NCI-H1048 (cell line): ENCODE data around the gene ZNF579.

ENCODE experiments used
- DNase-seq: peaks from one replicate; lab custom pipeline; 2025; lab: John Stamatoyannopoulos, UW

ZNF579 gene

DNA sequence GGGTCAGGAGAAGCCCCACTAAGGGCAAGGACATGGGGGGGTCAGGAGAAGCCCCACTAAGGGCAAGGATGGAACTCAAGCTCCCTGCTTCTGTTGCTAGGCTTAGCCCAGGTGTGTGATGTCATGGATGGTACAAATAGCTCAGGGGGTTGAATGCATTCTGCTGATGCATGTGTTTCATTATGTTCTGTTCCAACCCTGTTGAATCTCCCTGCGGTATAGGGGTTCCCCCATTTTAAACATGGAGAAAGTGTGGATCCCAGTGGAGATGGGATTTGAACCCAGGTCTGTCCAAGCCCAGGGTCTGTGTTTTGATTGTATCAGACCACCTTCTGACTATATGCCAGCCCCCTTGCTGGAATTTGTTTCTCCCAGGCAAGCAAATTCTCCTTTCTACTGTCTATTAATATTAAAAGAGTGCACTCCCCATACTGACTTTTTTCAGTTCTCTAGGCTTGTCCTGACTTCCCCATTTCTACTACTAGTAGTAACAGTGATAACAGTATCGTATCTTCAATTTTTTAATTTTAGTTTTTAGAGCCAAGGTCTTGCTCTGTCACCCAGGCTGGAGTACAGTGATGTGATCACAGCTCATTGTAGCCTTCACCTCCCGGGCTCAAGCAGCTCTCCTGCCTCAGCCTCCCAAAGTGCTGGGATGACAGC lies 31.5 kb upstream of the ZNF579 start:
- no peak for DNase-seq

DNA sequence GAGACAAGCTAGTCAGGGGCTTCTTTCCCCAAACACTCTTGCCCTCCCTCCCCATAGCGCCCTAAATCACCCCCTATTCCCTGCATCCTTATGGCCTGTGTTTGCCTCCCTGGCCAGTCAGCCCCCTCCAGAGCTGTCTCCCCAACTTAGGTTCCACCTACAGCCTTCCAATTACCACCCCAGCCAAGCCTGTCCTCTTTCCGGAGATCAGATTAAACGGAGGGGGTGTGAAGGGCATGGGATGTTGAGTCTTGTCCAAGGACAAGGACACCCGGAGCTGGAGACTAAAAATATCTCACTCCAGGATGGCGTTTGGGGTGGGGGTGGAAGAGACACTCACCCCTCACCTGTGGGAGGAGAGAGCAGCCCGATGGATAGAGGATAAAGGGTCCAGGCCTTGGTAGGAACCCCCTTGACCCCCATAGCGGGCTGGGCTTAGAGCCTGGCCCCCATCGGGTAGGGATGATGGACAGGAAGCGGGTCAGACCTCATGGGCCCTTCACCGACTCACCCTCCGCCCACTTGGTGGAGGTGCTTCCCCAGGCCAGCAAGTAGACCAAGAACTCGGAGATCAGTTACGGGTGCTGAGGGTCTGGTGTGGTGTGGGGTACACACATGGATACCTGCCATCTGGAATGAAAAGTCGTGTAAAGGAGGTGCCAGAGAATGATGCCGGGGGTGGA lies 30.8 kb upstream of the ZNF579 start:
- DNase-seq: no peak

DNA sequence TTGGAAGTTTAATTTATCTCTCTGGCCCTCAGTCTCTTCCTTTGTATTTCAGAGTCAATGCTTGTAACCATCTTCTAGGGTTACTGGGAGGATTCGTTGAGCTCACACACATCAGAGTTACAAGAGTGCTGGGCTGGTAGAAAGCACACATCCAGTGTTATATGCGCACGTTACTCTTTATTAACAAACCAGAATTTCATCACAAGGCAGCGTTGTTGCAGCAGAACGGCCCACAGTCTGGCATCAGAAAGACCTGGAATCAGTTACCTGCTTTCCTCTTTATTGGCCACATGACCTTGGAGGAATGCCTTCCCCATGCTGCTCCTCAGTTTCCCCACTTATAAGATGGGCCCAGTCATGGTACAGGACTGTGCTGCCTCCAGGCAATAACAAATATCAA lies 28.7 kb upstream of the ZNF579 start:
- no peak for DNase-seq

DNA sequence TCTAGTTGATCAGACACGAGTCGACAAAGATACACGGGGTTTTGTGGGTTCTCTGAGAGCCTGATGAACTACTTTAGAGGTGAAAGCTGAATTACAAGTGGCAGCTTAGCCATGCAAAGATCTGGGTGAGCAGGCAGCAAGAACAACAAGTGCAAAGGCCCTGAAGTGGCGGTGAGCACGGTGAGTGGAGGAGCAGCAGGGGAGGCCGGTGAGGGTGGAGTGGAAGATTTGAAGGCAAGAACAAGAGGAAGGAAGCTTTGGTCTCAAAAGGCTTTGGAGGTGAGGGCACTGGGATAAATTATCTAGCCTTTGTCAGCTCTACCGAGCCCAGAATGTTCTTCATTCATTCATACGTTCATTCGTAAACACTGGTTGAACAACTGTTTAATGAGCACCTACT lies 26.2 kb upstream of the ZNF579 start:
- no peak for DNase-seq

DNA sequence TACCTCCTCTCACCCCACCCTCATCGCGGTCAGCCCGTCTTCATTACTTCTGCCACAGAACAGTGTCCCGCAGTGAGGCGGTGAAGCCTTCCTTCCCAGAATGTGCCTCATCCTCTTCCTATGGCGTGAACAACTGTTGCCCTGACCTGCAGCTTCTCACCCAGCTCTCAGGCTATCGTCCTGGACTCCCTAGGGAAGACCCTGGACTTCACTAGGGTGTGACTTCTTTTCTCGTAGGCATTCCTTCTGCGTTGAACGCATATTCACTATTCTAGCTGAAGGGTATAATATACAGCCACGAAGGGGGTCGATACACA lies 25.8 kb upstream of the ZNF579 start:
- no peak for DNase-seq

DNA sequence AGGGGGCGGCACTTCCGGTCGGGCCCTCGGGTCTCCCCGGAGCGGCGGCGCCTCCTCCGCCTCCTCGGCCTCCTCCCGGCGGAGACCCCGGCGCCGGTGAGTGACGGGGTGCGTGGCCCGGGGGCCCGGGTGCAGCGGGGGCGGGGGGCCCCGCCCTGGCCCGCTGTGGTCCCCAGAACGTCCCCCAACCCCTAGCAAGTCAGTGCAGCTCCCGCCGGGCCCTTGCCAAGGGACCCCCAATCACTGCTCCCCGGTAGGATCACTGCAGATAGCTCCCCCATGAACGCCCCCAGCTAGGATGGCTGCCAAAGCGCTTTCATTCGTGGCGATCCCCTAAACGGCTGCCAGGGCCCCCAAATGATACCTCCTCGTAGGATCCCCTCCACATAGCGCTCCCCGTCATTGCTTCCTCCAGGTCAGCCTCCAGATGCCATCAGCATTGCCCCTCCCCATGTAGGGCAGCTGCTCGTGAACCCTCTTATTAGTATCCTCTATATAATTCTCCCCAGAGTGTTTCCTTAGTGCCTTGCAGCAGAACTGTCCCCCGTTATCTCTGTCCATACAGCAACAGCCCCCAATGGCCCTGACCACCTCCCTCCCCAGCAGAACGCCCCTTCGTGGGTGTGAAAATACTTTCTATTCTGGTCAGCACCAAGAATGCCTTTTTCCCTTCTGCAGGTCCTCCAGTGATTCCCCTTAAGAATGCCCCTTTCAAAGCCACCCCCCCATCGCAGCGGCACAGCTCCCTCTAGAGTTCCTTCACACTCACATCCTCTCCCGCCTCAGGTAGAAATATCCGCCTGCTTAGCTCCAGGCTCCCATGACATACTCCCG lies 25.2 kb upstream of the ZNF579 start, which contains the start of gene ZNF865:
TSS of gene ZNF865 (plus strand) at position 11 of the 834 bp plus-strand sequence. CDS start 7,972 bp downstream, outside the sequence.
- DNase-seq: peak; percentile 46

DNA sequence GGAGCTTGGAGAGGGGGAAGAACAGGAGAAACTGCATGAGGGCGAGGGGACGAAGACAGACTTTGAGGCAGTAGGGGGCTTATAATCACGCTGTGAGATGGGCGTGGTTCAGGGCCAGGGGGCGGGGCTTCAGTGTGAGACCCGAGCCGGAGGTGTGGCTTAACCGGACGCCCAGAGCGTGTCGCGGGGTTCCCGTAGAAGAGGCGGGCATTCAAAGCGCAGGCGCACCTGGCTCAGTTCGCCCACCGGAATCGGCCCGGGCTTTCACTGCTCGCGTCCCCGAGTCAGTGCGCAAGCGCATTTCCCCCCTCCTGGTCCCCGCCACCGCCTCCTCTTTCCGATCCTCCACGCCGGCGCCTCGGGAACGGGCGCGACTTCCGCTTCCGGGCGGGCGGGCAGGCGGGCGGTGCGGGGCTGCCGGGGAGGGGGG lies 24.6 kb upstream of the ZNF579 start:
- peak; percentile 88 for DNase-seq

DNA sequence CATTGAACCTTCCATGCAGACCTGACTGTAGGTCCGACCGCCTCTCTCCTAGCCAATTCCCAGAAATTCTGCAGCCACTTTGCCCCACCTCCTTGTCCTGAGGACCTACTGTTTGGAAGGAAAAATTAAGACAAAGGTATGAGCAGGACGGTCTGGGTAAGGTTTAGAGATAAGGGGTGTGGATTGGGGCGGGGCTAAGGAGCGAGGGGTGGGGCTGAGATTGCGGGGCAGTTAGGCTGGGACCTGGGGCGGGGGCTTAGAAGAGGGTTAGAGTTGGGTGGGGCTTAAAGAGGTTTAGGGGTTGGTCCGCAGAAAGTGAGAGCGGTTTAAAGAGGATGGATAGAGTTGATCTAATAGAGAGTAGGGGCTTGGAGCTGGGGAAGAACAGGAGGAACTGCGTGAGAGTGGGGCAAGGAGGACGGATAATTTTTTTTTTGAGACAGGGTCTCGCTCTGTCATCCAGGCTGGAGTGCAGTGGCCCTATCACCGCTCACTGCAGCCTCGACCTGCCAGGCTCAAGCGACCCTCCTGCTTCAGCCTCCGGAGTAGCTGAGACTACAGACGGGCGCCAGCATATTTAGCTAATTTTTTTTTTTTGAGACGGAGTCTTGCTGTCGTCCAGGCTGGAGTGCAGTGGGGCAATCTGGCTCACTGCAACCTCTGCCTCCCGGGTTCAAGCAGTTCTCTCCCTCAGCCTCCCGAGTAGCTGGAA lies 23.1 kb upstream of the ZNF579 start:
- no peak for DNase-seq

DNA sequence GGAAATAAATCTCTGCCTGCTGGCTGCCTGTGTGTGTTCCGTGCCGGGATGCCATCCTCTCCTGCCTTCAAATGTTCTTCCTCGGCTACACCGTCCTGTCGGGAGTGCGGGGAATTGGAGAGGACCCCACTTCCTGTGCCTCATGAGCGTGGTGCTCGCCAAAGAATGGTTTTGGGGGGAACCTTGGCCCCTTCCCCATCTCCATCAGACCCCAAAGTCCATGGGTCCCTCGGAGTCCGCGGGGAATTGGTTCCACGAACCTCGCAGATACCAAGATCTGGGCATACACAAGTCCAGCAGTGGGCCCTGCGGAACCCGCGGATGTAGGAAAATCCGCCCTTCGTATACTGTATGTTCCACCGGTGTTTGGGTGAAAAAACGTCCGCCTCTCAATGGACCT lies 22.5 kb upstream of the ZNF579 start:
- no peak for DNase-seq

DNA sequence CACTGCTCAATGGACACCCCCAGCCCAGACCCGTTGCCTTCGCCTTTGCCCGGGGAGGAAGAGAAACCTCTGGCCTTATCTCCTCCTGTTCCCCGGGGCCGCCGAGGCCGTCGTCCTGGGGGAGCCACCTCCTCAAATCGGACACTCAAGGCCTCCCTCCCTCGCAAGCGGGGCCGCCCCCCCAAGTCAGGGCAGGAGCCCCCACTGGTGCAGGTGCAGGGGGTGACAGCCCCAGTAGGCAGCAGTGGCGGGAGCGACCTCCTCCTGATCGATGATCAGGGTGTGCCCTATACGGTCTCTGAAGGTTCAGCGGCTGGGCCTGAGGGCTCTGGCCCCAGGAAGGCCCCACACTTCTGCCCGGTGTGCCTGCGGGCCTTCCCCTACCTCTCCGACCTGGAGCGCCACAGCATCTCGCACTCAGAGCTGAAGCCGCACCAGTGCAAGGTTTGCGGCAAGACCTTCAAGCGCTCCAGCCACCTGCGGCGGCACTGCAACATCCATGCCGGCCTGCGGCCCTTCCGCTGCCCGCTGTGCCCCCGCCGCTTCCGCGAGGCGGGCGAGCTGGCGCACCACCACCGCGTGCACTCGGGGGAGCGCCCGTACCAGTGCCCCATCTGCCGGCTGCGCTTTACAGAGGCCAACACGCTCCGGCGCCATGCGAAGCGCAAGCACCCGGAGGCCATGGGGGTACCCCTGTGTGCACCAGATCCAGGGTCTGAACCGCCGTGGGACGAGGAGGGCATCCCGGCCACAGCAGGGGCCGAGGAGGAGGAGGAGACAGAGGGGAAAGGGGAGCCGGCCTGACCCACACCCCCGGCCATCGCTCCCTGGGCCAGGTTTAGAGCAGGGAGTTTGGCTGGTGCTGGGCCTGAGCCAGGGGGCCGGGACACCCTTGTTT lies 21.7 kb upstream of the ZNF579 start:
- no peak for DNase-seq

DNA sequence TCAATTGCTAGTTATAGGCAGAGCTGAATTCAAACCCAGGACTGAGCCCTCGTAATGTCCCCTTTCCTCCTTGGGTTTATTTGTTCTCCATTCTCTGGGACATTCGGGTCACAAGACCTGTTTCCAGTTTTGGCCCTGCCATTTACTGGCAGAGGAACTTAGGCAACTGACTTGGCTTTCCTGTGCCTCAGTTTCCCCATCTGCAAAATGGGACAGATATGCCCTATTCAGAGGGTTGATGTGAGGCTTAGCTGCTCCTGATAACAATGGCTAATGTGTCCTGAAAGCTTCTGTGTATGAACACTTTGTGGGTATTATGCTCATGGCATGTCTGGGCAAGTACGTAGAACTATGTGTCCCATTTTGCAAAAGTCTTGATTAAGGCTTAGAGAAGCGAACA lies 20.4 kb upstream of the ZNF579 start:
- DNase-seq: no peak

DNA sequence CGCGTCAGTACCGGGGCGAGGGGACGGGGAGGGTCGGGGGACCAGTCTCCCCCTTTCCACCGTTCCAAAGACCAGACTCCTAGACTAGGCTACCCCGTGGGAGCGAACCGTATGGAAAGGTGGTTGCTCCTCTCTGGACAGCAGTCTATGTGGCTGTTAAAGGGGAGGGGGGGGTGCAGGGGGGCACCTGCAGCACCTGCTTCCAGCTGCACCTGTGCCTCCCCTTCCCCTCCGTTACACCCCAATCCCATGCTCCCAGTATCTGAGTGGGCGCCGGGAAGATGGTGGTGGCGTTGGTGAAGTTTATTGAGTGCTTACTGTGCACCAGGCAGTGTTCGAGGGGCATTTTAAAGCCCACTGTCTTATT lies 20.0 kb upstream of the ZNF579 start:
- DNase-seq: no peak

DNA sequence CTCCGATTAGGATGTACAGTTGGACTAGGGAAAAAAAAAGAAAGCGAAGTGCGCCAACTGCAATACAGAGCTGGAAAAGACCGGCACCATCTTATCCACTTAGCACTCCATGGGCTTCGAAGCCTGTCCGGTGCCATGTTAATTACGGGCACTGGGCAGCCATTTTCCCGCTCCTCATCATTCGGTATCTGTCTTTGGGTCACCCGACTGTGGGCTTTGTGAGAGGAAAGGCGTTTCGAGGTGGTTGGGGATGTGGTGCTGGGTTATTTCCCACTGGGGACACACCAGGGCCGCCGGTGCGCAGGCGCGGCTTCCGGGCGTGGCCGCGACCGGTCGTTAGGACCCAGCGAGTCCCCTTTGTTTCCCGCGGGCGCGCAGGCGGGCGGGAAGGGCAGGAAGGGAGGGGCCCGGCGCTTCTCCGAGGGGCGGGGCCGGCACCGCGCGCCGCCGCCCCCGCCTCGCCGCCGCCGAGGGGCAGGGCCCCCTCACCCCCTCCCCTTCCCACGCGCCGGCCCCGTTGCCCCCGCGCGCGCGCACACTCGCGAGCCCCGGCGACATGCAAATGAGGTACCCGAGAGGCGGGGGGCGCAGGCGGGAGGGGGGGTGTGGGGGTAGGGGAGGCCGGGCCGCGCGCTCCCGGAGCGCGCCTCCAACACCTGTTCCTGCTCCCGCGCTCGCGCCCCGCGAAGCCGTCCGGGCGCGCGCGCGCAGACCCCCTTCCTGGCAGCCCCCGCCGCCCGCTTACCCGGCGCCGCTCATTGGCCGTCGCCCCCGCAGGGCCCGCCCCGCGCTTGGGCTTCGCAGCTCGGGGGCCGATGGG lies 19.4 kb upstream of the ZNF579 start, which contains the start of gene ZNF524:
TSS of gene ZNF524 (plus strand) at position 447 of the 820 bp plus-strand sequence. CDS start 1,825 bp downstream, outside the sequence.
- DNase-seq: peak; percentile 79

DNA sequence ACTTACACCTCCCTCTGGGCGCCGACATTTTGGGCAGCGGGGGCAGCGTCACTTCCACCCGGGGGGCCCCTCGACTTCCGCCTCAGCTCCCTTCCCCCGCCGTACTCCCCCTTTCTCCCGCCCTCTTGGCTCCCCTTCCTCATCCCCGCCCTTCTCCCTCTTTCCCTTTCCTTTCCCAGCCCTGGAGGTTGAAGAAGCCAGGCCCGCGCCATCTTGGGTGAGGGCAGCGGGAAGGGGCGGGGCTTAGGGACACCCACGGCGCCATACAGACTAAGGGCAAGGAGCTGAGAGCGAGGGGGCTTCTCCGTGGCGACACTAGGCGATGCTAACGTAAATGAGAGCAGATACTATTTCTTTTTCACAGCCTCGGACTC lies 18.8 kb upstream of the ZNF579 start, which contains the start of gene FIZ1:
TSS of gene FIZ1 (minus strand) at position 50 of the 374 bp plus-strand sequence. CDS start 1,652 bp downstream, outside the sequence.
- peak; percentile 94 for DNase-seq

DNA sequence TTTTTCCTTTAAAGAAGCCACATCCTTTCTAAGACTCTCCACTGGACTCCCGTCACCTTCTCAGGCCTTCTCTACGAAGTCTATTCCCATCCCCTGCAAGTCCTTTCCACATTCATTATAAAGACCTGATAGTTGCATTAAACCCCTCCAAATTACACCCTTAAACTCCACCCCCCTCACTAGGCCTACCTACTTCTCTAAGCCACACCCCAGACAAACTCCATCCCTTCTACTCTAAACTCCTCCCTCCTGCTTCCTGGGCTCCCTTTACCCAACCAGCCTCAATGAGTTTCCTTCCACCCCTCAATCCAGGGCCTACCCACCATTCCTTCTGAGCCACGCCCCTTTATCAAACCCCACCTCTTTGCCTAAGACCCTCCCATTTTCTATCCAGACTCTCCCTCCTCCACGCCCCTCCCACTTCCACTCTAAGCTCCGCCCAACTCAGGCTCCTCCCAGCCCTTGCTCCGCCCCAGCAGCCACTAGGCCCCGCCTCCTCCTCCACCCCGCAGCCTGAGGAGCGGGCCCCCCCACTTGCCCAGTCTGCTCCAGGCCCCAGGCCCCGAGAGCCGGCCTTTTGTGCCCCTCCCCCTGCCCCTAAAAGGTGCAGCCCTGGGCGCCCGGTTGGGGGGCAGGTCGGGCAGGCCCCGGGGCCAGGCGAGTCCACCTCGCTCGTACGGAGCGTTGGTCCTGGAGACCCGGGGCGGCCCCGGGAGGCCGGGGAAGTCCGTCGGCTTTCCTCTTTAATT lies 18.2 kb upstream of the ZNF579 start:
- peak; percentile 87 for DNase-seq

DNA sequence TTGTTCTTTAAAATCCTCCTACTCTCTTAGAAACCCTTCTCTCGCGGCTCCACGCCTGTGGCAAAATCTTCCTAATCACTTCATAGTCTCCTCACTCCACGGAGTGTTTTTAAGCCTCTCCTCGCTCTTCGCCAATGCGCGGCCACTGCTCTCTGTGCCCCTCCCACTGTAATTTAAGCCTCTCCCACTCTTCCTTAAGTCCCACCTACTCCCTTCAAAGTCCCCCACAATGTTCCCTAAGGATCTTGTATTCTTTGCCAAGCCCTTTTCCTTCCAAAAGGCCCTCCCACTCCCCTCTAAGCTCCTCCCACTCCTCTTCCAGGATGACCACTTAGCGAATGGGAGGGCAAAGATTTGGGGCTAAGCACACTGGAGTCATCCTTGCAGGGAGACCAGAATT lies 17.4 kb upstream of the ZNF579 start:
- DNase-seq: no peak

DNA sequence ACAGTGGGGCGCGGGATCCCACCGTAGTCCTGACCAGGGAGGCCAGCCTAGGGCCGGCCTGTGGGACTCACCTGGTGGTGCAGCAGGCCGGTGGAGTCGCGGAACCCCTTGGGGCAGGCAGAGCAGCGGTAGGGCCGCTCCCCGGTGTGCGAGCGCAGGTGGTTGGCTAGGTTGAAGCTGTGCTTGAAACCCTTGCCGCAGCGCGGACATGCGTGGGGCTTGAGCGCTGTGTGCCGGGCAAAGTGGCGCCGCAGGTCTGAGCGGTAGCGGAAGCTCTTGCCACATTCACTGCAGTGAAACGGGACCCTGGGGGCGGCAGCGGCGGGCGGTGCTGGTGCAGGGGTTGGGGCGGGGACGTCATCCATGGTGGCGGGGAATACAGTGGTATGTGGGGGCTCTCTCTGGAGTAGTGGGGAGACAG lies 16.9 kb upstream of the ZNF579 start:
- no peak for DNase-seq

DNA sequence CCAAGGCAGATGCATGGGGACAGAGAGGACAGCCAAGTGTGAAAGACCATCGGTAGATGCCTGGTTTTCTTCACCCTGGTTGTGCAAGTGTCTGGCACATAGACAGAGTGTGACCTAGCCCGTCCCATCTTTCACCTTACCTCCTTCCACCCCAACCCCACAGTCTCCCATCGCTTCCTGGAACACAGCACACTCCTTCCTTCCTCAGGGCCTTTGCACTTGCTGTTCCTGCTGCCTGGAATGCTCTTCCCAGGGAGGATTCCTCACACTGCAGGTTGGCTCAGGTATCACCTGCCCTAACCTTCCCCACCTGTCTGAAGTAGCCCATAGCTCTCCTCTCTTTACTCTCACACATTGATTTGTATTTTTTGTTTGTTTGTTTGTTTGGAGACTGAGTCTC lies 15.7 kb upstream of the ZNF579 start:
- no peak for DNase-seq

DNA sequence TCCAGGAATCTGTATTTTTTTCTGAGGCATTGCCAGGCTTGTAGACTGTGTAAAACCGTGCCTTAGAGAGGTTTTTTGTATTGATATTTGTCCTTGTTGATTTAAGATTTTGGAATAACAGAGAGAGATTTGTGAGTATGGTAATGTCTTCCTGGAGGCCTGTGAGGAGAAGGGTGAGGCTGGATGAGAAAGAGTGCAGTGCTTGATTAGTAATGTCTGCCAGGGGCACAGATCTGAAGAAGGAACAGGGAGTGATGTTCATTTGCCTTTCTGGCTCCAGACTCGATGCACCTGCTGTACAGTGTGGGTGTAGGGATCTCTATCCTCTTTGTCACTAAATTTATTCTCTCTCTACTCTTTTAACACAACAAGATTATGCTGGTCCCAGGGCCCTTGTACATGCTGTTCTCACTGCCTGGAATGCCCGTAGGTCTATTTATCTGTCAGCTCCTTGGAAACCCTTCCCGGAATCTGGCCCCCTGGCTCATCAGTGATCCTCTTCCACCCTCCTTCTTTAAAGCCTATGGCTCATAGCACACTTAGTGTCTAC lies 14.4 kb upstream of the ZNF579 start:
- no peak for DNase-seq
